H9 (cell line): ENCODE results near the gene PCDH9. TPM values are rescaled to one million over a fixed set of nuclear protein-coding genes. Genes with fewer than 3 reads are reported as not detected.

Experiments
- DNase-seq: peaks from one replicate; pipeline ENCODE4 v3.0.0-alpha.2; 2017
- H2AFZ ChIP-seq: one replicate; pipeline ENCODE4 v1.6.1; 2013; ENCODE audit warnings: mild to moderate bottlenecking, low read length, control low read depth, moderate library complexity
- H2AK5ac ChIP-seq: 2 replicates; pipeline ENCODE4 v1.6.1; 2013; ENCODE audit warnings: low read length, control low read depth, mixed read lengths; ENCODE audit not compliant: insufficient read length
- H2BK120ac ChIP-seq: one replicate; pipeline ENCODE4 v1.6.1; 2013; ENCODE audit warnings: low read depth, mild to moderate bottlenecking, low read length, control low read depth, inconsistent platforms; ENCODE audit not compliant: poor library complexity, severe bottlenecking
- H2BK12ac ChIP-seq: 2 replicates; pipeline ENCODE4 v1.6.1; 2013; ENCODE audit warnings: low read length, control low read depth, mixed read lengths, low read depth; ENCODE audit not compliant: insufficient read length
- H2BK15ac ChIP-seq: 2 replicates; pipeline ENCODE4 v1.6.1; 2013; ENCODE audit warnings: low read depth, low read length, control low read depth
- H2BK20ac ChIP-seq: one replicate; pipeline ENCODE4 v1.6.1; 2013; ENCODE audit warnings: low read depth, mild to moderate bottlenecking, low read length, control low read depth, inconsistent platforms; ENCODE audit not compliant: poor library complexity, severe bottlenecking
- H2BK5ac ChIP-seq: 2 replicates; pipeline ENCODE4 v1.6.1; 2013; ENCODE audit warnings: low read length, control low read depth, mixed read lengths; ENCODE audit not compliant: insufficient read length
- H3K14ac ChIP-seq: 2 replicates; pipeline ENCODE4 v1.6.1; 2013; ENCODE audit warnings: low read length, control low read depth; ENCODE audit not compliant: insufficient read depth
- H3K18ac ChIP-seq: 2 replicates; pipeline ENCODE4 v1.6.1; 2013; ENCODE audit warnings: low read depth, mild to moderate bottlenecking, mixed read lengths, low read length, control low read depth; ENCODE audit not compliant: insufficient read length
- H3K23ac ChIP-seq: 2 replicates; pipeline ENCODE4 v1.6.1; 2013; ENCODE audit warnings: low read length, control low read depth, mixed read lengths, low read depth; ENCODE audit not compliant: insufficient read length
- H3K23me2 ChIP-seq: 2 replicates; pipeline ENCODE4 v1.6.1; 2013; ENCODE audit warnings: low read depth, mild to moderate bottlenecking, mixed read lengths, low read length, control low read depth; ENCODE audit not compliant: insufficient read length, poor library complexity, severe bottlenecking
- H3K27ac ChIP-seq: 2 replicates; pipeline ENCODE4 v1.5.1; 2013; ENCODE audit warnings: low read length, control low read depth, mixed read lengths, low read depth; ENCODE audit not compliant: insufficient read length
- H3K27me3 ChIP-seq: 2 replicates; pipeline ENCODE4 v1.6.1; 2013; ENCODE audit warnings: low read length, control low read depth, inconsistent platforms; ENCODE audit not compliant: insufficient read depth
- H3K4ac ChIP-seq: 2 replicates; pipeline ENCODE4 v1.6.1; 2013; ENCODE audit warnings: low read depth, mild to moderate bottlenecking, control low read depth, inconsistent platforms, low read length, moderate library complexity
- H3K4me1 ChIP-seq: 2 replicates; pipeline ENCODE4 v1.6.1; 2013; ENCODE audit warnings: low read length, control low read depth, inconsistent platforms; ENCODE audit not compliant: insufficient read depth
- H3K4me2 ChIP-seq: 2 replicates; pipeline ENCODE4 v1.6.1; 2013; ENCODE audit warnings: low read length, control low read depth, mixed read lengths; ENCODE audit not compliant: insufficient read length, insufficient read depth
- H3K56ac ChIP-seq: 2 replicates; pipeline ENCODE4 v1.6.1; 2013; ENCODE audit warnings: low read depth, mild to moderate bottlenecking, mixed read lengths, low read length, control low read depth; ENCODE audit not compliant: insufficient read length
- H3K79me1 ChIP-seq: 2 replicates; pipeline ENCODE4 v1.6.1; 2013; ENCODE audit warnings: low read depth, mild to moderate bottlenecking, moderate library complexity, low read length, control low read depth, inconsistent platforms; ENCODE audit not compliant: insufficient read depth, poor library complexity, severe bottlenecking
- H3K79me2 ChIP-seq: 2 replicates; pipeline ENCODE4 v1.6.1; 2013; ENCODE audit warnings: low read length, control low read depth, inconsistent platforms; ENCODE audit not compliant: insufficient read depth
- H3K9ac ChIP-seq: 2 replicates; pipeline ENCODE4 v1.6.1; 2013; ENCODE audit warnings: low read length, control low read depth, mixed read lengths; ENCODE audit not compliant: insufficient read length; ENCODE audit errors: extremely low read depth
- H3K9me3 ChIP-seq: one replicate; pipeline ENCODE4 v1.6.1; 2013; ENCODE audit warnings: low read depth, low read length, inconsistent platforms; ENCODE audit not compliant: control insufficient read depth
- H3T11ph ChIP-seq: one replicate; pipeline ENCODE4 v1.6.1; 2013; ENCODE audit warnings: mild to moderate bottlenecking, low read length, control low read depth, inconsistent platforms
- H4K20me1 ChIP-seq: one replicate; pipeline ENCODE4 v1.6.1; 2013; ENCODE audit not compliant: control insufficient read depth, insufficient read length, insufficient read depth
- H4K5ac ChIP-seq: 2 replicates; pipeline ENCODE4 v1.6.1; 2013; ENCODE audit warnings: low read depth, mild to moderate bottlenecking, mixed read lengths, low read length, control low read depth; ENCODE audit not compliant: insufficient read length
- H4K8ac ChIP-seq: replicated peaks from 2 replicates; pipeline ENCODE4 v1.6.1; 2013; ENCODE audit warnings: low read length, control low read depth, mixed read lengths, low read depth; ENCODE audit not compliant: insufficient read length
- H4K91ac ChIP-seq: 2 replicates; pipeline ENCODE4 v1.6.1; 2013; ENCODE audit warnings: low read depth, mild to moderate bottlenecking, moderate library complexity, mixed read lengths, low read length, control low read depth; ENCODE audit not compliant: insufficient read length
- H3K27ac Mint-ChIP-seq, 3 experiments: 2 replicates in 2 of 3; 3 replicates in 1 of 3; pipeline ENCODE4 v1.8.0; 2020 to 2021; ENCODE audit warnings: mixed read lengths in 3 of 3, mild to moderate bottlenecking in 1 of 3, moderate library complexity in 1 of 3
- H3K27me3 Mint-ChIP-seq: 2 replicates; pipeline ENCODE4 v1.8.0; 2021; ENCODE audit warnings: low read depth, mild to moderate bottlenecking, moderate library complexity, mixed read lengths
- H3K36me3 Mint-ChIP-seq, 3 experiments: 2 replicates in 2 of 3; 3 replicates in 1 of 3; pipeline ENCODE4 v1.8.0; 2020 to 2021; ENCODE audit warnings: low read depth in 3 of 3, mixed read lengths in 3 of 3; ENCODE audit not compliant: insufficient read depth in 1 of 3
- H3K4me1 Mint-ChIP-seq, 2 experiments: 2 replicates each; pipeline ENCODE4 v1.8.0; 2020; ENCODE audit warnings: mixed read lengths in 2 of 2
- H3K4me3 Mint-ChIP-seq, 2 experiments: 2 replicates in 1 of 2; 3 replicates in 1 of 2; pipeline ENCODE4 v1.8.0; 2020 to 2021; ENCODE audit warnings: mild to moderate bottlenecking in 2 of 2, mixed read lengths in 2 of 2, moderate library complexity in 1 of 2
- H3K9me3 Mint-ChIP-seq, 2 experiments: 2 replicates in 1 of 2; 3 replicates in 1 of 2; pipeline ENCODE4 v1.8.0; 2020; ENCODE audit warnings: mild to moderate bottlenecking in 2 of 2, mixed read lengths in 2 of 2, moderate library complexity in 1 of 2
- WGBS: extraction: QIAGEN DNeasy Blood & Tissue Kit; methylation state at CpG from one replicate; pipeline ENCODE4 v1.1.7; 2013; ENCODE audit warnings: missing lambda C conversion rate, low lambda C conversion rate, mixed read lengths; ENCODE audit not compliant: insufficient read length; ENCODE audit errors: extremely low coverage; 5-methylcytosine and 5-hydroxymethylcytosine counted together
- total RNA-seq: library from RNA; stranded (reverse); gene quantifications from 2 replicates; pipeline ENCODE4 v1.2.1, GENCODE V29; 2021
- TF ChIP-seq, protein P1 (sequence below): fragments of 200-600 bp; sonication (generic); conservative IDR thresholded peaks from 3 replicates; pipeline ENCODE4 v1.8.0; 2021; ENCODE audit warnings: antibody characterized with exemption, mild to moderate bottlenecking

The PCDH9 gene
- total RNA-seq, 1 experiment from 2014 or later = 0.11 TPM

DNA sequence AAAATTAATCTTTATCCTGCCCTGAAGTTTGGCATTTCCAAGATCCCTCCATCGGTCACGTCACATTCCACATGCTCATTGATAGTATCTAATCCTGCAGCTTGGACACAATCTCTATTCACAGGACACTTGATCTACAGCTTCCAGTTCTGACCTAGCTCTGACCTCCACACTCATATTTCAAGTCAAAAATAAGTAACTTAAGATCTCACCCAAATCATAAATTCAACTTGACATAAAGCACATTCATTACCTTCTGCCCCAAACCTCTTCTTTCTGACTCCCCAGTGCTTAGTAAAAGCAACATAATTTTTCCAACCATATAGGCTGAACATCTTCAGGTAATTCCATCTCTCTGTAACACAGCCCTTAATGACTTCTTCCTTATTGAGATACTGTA is 880.2 kb downstream of the PCDH9 start:
- no peaks in the 10 kb centered on the region for H3K27me3 Mint-ChIP-seq
- no peak overlapping the region for H2BK12ac ChIP-seq
- no CpG with 5 or more reads among the region's 2 CpGs for WGBS
- H3K27me3 ChIP-seq = no peaks in the 10 kb centered on the region; the same call in 1 of the 2 replicates
- no peaks in the 10 kb centered on the region for H3K79me2 ChIP-seq
- no peak overlapping the region for H3K4me3 Mint-ChIP-seq
- no peaks in the 10 kb centered on the region for H3K9me3 Mint-ChIP-seq
- H3K4ac ChIP-seq = no peak overlapping the region
- no peak overlapping the region for H3K27ac Mint-ChIP-seq
- H3K9me3 ChIP-seq = no peaks in the 10 kb centered on the region
- no peaks in the 10 kb centered on the region for H3K23me2 ChIP-seq
- H2AK5ac ChIP-seq = no peak overlapping the region
- TF ChIP-seq, protein P1, sequence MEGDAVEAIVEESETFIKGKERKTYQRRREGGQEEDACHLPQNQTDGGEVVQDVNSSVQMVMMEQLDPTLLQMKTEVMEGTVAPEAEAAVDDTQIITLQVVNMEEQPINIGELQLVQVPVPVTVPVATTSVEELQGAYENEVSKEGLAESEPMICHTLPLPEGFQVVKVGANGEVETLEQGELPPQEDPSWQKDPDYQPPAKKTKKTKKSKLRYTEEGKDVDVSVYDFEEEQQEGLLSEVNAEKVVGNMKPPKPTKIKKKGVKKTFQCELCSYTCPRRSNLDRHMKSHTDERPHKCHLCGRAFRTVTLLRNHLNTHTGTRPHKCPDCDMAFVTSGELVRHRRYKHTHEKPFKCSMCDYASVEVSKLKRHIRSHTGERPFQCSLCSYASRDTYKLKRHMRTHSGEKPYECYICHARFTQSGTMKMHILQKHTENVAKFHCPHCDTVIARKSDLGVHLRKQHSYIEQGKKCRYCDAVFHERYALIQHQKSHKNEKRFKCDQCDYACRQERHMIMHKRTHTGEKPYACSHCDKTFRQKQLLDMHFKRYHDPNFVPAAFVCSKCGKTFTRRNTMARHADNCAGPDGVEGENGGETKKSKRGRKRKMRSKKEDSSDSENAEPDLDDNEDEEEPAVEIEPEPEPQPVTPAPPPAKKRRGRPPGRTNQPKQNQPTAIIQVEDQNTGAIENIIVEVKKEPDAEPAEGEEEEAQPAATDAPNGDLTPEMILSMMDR = no peak
- H3K4me1 Mint-ChIP-seq = peaks cover 7 to 8% of the 10 kb centered on the region in 2 experiments
- no peak overlapping the region for H3K23ac ChIP-seq
- no peak overlapping the region for H2BK20ac ChIP-seq
- no peaks in the 10 kb centered on the region for H3K36me3 Mint-ChIP-seq
- H4K20me1 ChIP-seq = no peaks in the 10 kb centered on the region
- H2BK120ac ChIP-seq = no peak overlapping the region
- H4K5ac ChIP-seq = no peak overlapping the region
- no peak overlapping the region for H4K91ac ChIP-seq
- no peak overlapping the region for H2AFZ ChIP-seq
- no peak overlapping the region for H2BK5ac ChIP-seq
- no peaks in the 10 kb centered on the region for H3K79me1 ChIP-seq
- H3K18ac ChIP-seq = no peak overlapping the region
- no peak overlapping the region for H3T11ph ChIP-seq
- H2BK15ac ChIP-seq = no peak overlapping the region
- no peak overlapping the region for H3K14ac ChIP-seq
- H3K9ac ChIP-seq = no peak overlapping the region
- H3K27ac ChIP-seq = no peak overlapping the region
- H3K4me1 ChIP-seq = 0 out of 2 replicates have a peak, but pooled peaks cover 4% of the 10 kb centered on the region
- DNase-seq = no peak
- H4K8ac ChIP-seq = no peak overlapping the region
- H3K4me2 ChIP-seq = no peak overlapping the region
- no peak overlapping the region for H3K56ac ChIP-seq
